K562 (cell line): ENCODE data around the gene IDUA. TPM values are rescaled to one million over a fixed set of nuclear protein-coding genes. Genes with fewer than 3 reads are reported as not detected.

ENCODE experiments used
- ATF1 ChIP-seq, 2 experiments: fragments of 450-650 bp in 1 of 2; IDR thresholded peaks; 2 replicates each; pipeline ENCODE4 v1.6.1; 2016; ENCODE audit warnings: missing compliant biosample characterization in 1 of 2, missing genetic modification characterization in 1 of 2
- EGR1 ChIP-seq: fragments of 450-650 bp; conservative IDR thresholded peaks from 2 replicates; pipeline ENCODE4 v1.6.1; 2017; ENCODE audit warnings: mild to moderate bottlenecking
- ETV6 ChIP-seq, 3 experiments: fragments of 150-350 bp in 1 of 3; sonication (generic) in 1 of 3; formaldehyde crosslinking in 1 of 3; IDR thresholded peaks; 2 replicates each; pipeline versions ENCODE4 v1.6.1 to v1.8.0; 2014 to 2022; ENCODE audit warnings: borderline replicate concordance in 2 of 3, low read depth in 2 of 3, antibody characterized with exemption in 1 of 3, low read length in 1 of 3, mild to moderate bottlenecking in 1 of 3, missing genetic modification reagents in 1 of 3
- EZH2 ChIP-seq: IDR thresholded peaks from 2 replicates; pipeline ENCODE4 v1.6.1; 2012; ENCODE audit warnings: low read depth, mild to moderate bottlenecking, inconsistent platforms, low read length, borderline replicate concordance
- JUND ChIP-seq, 2 experiments: IDR thresholded peaks; 2 replicates in 1 of 2; 3 replicates in 1 of 2; pipeline ENCODE4 v1.6.1; 2011; ENCODE audit warnings: borderline replicate concordance in 2 of 2, low read depth in 2 of 2, low read length in 2 of 2, improper control_type of control experiment in 1 of 2, missing biosample characterization in 1 of 2, missing genetic modification characterization in 1 of 2, missing genetic modification reagents in 1 of 2
- NCOA4 ChIP-seq: fragments of 450-650 bp; IDR thresholded peaks from 2 replicates; pipeline ENCODE4 v1.6.1; 2018; ENCODE audit warnings: mild to moderate bottlenecking; ENCODE audit not compliant: partially characterized antibody
- NCOA6 ChIP-seq: fragments of 450-650 bp; IDR thresholded peaks from 2 replicates; pipeline ENCODE4 v1.6.1; 2017; ENCODE audit warnings: mild to moderate bottlenecking
- NFXL1 ChIP-seq: fragments of 450-650 bp; formaldehyde crosslinking; IDR thresholded peaks from 2 replicates; pipeline ENCODE4 v1.4.0; 2021; ENCODE audit warnings: mild to moderate bottlenecking
- RFX7 ChIP-seq: fragments of 250-450 bp; sonication (Bioruptor Pico); IDR thresholded peaks from 2 replicates; pipeline ENCODE4 v1.5.1; 2021; ENCODE audit warnings: mild to moderate bottlenecking
- ZNF184 ChIP-seq: sonication (generic); formaldehyde crosslinking; IDR thresholded peaks from 2 replicates; pipeline ENCODE4 v1.5.0; 2020; ENCODE audit warnings: missing genetic modification reagents
- ZNF282 ChIP-seq: sonication (generic); formaldehyde crosslinking; IDR thresholded peaks from 2 replicates; pipeline ENCODE4 v1.8.1; 2023; ENCODE audit warnings: missing genetic modification reagents
- ZNF778 ChIP-seq: fragments of 450-650 bp; formaldehyde crosslinking; IDR thresholded peaks from 2 replicates; pipeline ENCODE4 v1.4.0; 2020; ENCODE audit warnings: mild to moderate bottlenecking, moderate library complexity
- polyA plus RNA-seq, 8 experiments: library from polyadenylated mRNA; depleted of rRNA in 4 of 8; stranded (reverse) in 5 of 8; unstranded in 3 of 8; fragments of >200 nt; fragmentation: Nextera tagmentation in 2 of 8; fragmentation: Illumina TruSeq in 1 of 8; extraction: Ambion mirVana in 2 of 8; extraction: Trizol in 1 of 8; gene quantifications; 2 replicates each; pipeline versions ENCODE4 v1.2.1 to v1.2.3, GENCODE V29; 2011 to 2014; ENCODE audit warnings: inconsistent platforms in 1 of 8, missing spikeins in 1 of 8
- total RNA-seq, 7 experiments: library from RNA; depleted of rRNA in 6 of 7; stranded (reverse); fragments of >200 nt in 6 of 7; fragmentation: Illumina TruSeq in 2 of 7; extraction: Trizol in 2 of 7; gene quantifications; 2 replicates each; pipeline versions ENCODE4 v1.2.1 to v1.2.3, GENCODE V29; 2011 to 2021; ENCODE audit warnings: low replicate concordance in 1 of 7
- TF ChIP-seq, protein P1 (sequence below): fragments of 200-600 bp; sonication (generic); IDR thresholded peaks from one replicate; pipeline ENCODE4 v1.6.1; 2012; ENCODE audit warnings: mild to moderate bottlenecking, low read depth, low read length, inconsistent platforms
- TF ChIP-seq, protein P2 (sequence below), 2 experiments: fragments of 450-650 bp; IDR thresholded peaks; 2 replicates each; pipeline ENCODE4 v1.6.1; 2016

Gene IDUA
- total and polyA plus RNA-seq, 9 of the 15 experiments (the other 6 are each of a cell fraction or from before 2014, with no cell fraction given), result 0.04 to 16.1 (median 1.2) TPM

DNA sequence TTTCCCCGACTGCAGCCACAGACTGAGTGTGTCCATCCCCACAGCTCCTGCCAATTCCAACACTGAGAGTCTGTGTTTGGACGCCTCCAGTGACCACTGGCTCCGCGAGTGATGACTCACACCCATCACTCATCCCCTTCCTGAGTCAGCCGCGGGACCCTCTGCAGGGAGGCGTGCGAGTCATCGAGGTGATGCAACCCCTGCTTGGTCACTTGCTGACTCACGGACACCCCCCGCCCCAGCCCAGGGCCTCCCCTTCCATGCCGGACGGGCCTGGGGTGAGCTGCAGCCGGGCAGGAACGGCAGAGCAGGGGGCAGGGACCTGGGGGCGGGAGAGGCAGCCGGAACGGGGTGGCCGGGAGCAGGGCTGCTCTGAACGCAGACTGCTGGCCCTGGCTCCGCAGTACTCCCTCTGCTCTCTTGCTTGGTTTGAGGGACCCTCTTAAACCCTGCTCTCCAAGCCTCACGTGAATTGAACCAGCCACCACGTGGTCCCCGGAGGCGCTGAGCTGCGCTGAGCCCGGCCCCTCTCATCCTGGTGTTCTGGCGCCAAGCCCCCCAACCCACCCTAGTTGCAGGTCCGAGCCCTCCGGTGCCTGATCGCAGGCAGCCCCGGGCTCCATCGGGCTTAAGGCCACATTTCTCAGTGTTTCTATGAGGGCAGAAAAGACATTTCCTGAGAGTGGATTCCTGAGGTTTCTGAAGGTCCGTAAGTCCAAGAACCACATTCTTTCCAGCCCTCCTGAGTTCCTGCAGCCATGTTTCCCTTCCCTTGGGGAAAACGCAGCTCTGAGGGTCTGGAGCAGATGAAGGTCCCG lies 57.0 kb downstream of the IDUA start (continued):
- no peak for TF ChIP-seq ETV6 (IDR thresholded peaks at IDR 0.05; ENCODE audit: borderline replicate concordance in 1 of 2, low read depth in 2 of 2, low read length in 1 of 2)
- TF ChIP-seq ETV6 (CRISPR knock-in tag; IDR thresholded peaks at IDR 0.05; ENCODE audit: borderline replicate concordance), result peak; percentile 91; the same call in 1 of the 2 replicates
- TF ChIP-seq EGR1, result peak; percentile 87
- no peak for TF ChIP-seq EZH2
- no peak for TF ChIP-seq NCOA6
- TF ChIP-seq NCOA4, result no peak
- no peak for TF ChIP-seq RFX7
- TF ChIP-seq ATF1 (CRISPR knock-in tag; IDR thresholded peaks at IDR 0.05), result no peak
- peak; percentile 87 for TF ChIP-seq ATF1 (tag; IDR thresholded peaks at IDR 0.05)
- TF ChIP-seq, protein P1, sequence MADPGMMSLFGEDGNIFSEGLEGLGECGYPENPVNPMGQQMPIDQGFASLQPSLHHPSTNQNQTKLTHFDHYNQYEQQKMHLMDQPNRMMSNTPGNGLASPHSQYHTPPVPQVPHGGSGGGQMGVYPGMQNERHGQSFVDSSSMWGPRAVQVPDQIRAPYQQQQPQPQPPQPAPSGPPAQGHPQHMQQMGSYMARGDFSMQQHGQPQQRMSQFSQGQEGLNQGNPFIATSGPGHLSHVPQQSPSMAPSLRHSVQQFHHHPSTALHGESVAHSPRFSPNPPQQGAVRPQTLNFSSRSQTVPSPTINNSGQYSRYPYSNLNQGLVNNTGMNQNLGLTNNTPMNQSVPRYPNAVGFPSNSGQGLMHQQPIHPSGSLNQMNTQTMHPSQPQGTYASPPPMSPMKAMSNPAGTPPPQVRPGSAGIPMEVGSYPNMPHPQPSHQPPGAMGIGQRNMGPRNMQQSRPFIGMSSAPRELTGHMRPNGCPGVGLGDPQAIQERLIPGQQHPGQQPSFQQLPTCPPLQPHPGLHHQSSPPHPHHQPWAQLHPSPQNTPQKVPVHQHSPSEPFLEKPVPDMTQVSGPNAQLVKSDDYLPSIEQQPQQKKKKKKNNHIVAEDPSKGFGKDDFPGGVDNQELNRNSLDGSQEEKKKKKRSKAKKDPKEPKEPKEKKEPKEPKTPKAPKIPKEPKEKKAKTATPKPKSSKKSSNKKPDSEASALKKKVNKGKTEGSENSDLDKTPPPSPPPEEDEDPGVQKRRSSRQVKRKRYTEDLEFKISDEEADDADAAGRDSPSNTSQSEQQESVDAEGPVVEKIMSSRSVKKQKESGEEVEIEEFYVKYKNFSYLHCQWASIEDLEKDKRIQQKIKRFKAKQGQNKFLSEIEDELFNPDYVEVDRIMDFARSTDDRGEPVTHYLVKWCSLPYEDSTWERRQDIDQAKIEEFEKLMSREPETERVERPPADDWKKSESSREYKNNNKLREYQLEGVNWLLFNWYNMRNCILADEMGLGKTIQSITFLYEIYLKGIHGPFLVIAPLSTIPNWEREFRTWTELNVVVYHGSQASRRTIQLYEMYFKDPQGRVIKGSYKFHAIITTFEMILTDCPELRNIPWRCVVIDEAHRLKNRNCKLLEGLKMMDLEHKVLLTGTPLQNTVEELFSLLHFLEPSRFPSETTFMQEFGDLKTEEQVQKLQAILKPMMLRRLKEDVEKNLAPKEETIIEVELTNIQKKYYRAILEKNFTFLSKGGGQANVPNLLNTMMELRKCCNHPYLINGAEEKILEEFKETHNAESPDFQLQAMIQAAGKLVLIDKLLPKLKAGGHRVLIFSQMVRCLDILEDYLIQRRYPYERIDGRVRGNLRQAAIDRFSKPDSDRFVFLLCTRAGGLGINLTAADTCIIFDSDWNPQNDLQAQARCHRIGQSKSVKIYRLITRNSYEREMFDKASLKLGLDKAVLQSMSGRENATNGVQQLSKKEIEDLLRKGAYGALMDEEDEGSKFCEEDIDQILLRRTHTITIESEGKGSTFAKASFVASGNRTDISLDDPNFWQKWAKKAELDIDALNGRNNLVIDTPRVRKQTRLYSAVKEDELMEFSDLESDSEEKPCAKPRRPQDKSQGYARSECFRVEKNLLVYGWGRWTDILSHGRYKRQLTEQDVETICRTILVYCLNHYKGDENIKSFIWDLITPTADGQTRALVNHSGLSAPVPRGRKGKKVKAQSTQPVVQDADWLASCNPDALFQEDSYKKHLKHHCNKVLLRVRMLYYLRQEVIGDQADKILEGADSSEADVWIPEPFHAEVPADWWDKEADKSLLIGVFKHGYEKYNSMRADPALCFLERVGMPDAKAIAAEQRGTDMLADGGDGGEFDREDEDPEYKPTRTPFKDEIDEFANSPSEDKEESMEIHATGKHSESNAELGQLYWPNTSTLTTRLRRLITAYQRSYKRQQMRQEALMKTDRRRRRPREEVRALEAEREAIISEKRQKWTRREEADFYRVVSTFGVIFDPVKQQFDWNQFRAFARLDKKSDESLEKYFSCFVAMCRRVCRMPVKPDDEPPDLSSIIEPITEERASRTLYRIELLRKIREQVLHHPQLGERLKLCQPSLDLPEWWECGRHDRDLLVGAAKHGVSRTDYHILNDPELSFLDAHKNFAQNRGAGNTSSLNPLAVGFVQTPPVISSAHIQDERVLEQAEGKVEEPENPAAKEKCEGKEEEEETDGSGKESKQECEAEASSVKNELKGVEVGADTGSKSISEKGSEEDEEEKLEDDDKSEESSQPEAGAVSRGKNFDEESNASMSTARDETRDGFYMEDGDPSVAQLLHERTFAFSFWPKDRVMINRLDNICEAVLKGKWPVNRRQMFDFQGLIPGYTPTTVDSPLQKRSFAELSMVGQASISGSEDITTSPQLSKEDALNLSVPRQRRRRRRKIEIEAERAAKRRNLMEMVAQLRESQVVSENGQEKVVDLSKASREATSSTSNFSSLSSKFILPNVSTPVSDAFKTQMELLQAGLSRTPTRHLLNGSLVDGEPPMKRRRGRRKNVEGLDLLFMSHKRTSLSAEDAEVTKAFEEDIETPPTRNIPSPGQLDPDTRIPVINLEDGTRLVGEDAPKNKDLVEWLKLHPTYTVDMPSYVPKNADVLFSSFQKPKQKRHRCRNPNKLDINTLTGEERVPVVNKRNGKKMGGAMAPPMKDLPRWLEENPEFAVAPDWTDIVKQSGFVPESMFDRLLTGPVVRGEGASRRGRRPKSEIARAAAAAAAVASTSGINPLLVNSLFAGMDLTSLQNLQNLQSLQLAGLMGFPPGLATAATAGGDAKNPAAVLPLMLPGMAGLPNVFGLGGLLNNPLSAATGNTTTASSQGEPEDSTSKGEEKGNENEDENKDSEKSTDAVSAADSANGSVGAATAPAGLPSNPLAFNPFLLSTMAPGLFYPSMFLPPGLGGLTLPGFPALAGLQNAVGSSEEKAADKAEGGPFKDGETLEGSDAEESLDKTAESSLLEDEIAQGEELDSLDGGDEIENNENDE, result no peak
- peak; percentile 100 for TF ChIP-seq JUND (IDR thresholded peaks at IDR 0.05; ENCODE audit: borderline replicate concordance, low read depth, low read length)
- TF ChIP-seq JUND (tag; IDR thresholded peaks at IDR 0.05; ENCODE audit: borderline replicate concordance, low read depth, low read length), result peak; percentile 100
- no peak for TF ChIP-seq ZNF778 (CRISPR knock-in tag)
- 0 out of 2 replicates have a peak, but pooled peaks have one; percentile 68 for TF ChIP-seq ZNF282 (CRISPR knock-in tag)
- no peak for TF ChIP-seq ZNF184 (CRISPR knock-in tag)
- TF ChIP-seq NFXL1, result peak; percentile 50; the same call in 1 of the 2 replicates
- TF ChIP-seq, protein P2, sequence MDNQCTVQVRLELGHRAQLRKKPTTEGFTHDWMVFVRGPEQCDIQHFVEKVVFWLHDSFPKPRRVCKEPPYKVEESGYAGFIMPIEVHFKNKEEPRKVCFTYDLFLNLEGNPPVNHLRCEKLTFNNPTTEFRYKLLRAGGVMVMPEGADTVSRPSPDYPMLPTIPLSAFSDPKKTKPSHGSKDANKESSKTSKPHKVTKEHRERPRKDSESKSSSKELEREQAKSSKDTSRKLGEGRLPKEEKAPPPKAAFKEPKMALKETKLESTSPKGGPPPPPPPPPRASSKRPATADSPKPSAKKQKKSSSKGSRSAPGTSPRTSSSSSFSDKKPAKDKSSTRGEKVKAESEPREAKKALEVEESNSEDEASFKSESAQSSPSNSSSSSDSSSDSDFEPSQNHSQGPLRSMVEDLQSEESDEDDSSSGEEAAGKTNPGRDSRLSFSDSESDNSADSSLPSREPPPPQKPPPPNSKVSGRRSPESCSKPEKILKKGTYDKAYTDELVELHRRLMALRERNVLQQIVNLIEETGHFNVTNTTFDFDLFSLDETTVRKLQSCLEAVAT (IDR thresholded peaks at IDR 0.05), result peak in 1 of 2 experiments; percentile 26; a peak in 1 of 4 replicates
